ENCODE measurements around the gene TNIK.
A peak's percentile ranks its signal among the peaks of the same experiment; 100 is the strongest.

The TNIK gene

DNA sequence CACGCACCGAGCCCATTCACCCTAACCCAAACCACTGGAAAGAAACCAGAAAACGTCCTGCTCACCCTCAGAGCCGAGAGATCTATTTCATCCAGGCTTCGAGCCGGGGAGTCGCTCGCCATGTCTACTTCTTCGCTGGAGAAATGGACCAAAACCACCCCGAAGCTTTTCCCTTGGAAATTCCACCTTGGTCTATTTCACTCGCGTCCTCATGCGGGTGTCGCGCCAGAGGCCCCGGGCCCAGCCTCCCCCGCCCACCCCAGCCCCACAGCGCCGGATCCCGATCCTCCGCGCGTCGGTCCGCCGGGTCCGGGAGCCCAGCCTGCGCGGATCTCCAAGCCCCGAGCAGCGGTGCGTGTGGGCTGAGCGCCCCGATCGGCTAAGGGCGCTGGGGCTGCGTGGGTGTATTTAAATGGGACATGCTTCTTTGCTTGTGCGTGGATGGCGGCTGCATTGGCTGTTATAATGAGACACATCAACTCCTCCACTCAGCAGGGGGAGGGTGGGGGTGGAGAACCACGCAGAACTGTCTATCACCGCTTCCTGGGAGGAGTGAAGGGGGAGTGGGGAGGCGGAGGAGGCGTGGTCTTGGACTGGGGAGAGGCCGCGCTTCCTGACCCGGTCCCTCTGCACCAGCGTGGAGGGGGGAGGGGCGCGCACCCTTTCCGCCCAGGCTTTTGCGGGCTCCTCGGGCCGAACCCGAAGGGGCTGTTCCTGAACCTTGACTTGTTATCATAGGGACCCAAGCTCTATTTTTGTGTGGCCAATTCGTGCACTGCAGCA is at the start of gene TNIK:
TSS of gene TNIK (minus strand) at position 464 of the 783 bp plus-strand sequence. CDS start at position 122, 342 bp downstream.
- DNase-seq (ENCODE audit: low read depth): peak; percentile 91

DNA sequence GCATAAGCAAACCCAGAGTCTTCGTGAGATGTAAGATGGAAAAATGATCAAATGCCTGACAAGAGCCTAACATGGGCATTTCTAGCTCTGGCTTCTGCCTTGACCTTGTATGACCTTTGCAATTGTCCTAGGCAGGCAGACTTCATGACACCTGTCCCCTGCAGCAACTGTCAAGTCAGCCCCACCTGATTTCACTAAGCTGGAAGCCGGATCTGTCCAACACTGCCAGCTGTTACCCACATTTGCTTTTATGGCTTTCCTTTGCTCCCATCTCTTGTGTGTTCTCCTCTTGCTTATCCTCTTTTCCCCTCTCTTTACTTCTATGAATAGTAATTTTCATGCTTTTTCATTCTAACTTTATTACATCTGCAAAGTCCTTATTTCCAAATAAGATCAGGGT is 48.5 kb upstream of the TNIK start:
- no peak for DNase-seq (ENCODE audit: low read depth)

DNA sequence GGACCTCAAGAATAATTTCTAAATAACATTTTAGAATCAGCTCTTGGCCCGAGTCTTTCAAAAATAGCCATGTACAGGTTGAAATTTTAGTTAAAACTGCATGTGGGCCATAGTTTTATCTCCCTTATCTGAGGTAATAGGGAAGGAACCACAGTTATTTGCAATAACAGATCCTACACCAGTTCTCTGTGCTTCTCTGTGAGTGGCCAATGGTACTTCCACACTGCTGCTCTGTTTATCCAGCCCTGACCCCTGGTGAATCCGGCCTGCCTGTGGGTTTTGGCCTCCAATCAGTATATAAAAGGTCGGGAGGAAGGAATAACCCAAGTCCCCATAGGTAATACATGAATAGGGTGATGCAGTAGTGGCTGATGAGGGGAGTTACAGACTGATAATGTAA is 48.0 kb upstream of the TNIK start:
- DNase-seq (ENCODE audit: low read depth): no peak

DNA sequence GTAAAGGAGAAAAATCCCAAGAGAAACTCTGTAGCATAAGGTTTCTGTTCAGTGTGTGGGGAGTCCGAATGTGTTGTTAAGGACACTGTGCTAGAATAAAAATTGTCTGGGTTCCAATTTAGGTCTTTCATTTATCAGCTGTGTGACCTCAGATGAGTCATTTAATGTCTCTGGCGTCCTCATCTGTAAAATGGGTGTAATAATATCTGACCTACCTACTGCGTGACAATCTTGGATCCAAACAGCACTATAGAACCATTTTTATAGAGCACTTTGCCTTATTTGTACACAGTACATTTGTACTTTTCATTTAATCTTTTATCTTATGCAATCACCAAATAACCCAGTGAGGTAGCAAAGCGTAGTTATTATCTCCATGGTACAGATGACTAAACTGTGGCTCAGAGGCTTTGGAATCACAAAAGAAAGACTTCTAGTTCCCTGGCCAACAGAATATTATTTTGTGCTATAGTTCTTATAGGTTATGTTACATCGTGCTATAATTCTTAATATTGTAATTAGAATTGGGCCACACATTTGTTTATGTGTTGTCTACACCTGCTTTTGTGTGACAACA is 46.6 kb upstream of the TNIK start:
- no peak for DNase-seq (ENCODE audit: low read depth)

DNA sequence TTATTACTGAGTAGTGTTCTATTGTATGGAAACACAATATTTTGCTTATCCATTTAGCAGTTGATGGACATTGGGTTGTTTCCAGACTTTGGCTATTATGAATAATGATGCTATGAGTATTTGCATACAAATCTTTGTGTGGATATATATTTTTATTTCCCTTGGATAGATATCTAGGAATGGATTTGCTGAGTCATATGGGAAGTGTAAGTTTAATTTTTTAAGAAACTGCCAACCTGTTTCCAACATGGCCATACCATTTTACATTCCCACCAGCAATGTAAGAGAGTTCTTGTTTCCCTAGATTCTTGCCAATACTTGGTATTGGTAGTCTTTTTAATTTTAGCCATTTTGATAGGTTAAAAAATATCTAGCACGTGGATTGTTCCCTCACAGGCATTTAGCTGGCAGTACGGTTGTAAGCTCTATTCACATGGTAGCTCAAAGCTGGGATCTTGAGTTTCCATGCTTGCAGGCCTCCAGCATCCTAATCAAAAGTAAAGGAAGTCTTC is 45.7 kb upstream of the TNIK start:
- DNase-seq (ENCODE audit: low read depth): no peak

DNA sequence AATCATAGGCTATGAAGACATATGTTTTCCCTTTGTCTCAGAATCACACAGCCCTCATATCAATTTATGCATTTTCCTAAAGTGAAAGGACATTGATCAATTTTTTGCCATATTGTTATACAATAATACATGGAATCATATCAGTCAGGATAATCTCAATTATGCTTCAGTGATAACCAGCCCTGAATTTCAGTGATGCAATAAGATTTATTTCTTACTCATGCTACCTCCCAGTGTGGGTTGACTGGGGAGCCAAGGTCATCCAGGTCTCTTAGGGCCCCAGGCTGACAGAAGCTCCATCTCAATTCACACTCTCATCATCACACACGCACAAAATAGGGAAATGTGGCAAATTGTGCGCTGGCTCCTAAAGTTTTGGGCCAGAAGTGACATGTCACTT is 44.2 kb upstream of the TNIK start:
- no peak for DNase-seq (ENCODE audit: low read depth)

DNA sequence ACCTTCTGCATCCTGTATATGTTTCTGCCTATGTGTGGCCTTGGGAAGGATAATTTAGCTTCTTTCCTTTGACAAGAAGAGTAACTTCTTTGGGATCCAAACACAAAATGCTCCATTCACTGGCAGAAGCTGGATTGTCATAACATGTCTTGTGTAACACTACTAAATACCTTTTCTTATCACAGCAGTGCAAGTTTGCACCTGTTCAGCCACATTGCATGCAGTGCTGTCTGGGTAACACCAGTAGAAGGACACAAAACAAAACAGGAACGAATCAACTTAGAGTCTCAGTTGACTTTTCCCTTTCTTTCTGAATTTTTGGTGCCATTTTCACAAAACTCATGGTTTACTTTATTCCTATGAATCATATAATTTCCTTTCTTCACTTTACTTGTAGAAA is 43.6 kb upstream of the TNIK start:
- DNase-seq (ENCODE audit: low read depth): no peak

DNA sequence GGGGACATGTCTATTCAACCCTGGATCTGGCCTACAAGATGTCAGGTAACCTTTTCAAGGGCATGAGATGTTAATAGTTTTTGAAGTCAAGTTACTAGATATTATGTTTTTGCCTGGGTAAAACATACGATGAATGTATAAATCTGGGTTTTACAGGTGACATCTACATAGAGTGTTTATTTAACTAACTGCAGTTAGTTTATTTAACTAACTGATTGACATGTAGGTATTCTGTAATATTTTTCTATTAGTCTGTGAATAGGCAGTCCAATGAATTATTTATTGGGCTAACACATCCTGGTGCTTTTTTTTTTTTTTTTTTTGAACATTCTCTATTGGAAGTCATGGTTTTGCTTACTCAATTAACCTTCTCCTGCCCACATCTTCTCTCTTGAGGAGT is 38.7 kb upstream of the TNIK start:
- DNase-seq (ENCODE audit: low read depth): no peak

DNA sequence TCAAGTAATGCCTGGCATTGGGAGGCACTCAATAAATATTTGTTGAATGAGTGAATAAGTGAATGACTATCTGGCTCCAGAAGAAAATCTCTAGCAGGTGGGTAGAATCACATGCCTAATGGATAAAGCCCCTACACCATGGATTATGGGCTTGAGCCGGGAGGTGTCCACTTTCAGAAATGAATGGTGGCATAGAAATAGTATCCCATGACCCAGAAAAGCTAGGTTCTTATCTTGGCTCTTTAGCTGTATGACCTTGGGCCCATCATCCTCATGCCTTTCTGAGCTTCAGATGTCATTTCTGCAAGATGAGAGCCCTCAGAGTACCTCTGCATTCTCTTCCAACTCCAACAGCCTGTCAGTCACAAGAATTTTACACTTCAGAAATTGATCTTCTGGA is 37.3 kb upstream of the TNIK start:
- DNase-seq (ENCODE audit: low read depth): no peak

DNA sequence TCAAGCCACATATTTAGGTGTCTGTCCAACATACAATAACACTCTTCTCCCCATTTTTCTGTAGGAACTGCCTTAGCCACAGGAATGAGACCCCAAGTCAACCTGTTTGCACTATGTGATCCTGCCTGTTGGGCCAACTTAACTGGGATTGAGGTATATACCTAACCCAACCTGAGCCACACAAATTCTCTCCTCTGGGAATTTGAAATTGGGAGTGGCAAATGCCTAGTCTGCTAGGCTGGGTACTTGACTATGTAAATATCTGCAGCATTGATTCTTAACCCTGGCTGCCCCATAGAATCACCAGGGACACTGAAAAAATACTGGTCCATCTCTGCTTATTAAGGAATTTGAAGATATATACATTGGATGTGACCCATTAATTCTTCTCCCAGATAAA is 35.2 kb upstream of the TNIK start:
- no peak for DNase-seq (ENCODE audit: low read depth)

DNA sequence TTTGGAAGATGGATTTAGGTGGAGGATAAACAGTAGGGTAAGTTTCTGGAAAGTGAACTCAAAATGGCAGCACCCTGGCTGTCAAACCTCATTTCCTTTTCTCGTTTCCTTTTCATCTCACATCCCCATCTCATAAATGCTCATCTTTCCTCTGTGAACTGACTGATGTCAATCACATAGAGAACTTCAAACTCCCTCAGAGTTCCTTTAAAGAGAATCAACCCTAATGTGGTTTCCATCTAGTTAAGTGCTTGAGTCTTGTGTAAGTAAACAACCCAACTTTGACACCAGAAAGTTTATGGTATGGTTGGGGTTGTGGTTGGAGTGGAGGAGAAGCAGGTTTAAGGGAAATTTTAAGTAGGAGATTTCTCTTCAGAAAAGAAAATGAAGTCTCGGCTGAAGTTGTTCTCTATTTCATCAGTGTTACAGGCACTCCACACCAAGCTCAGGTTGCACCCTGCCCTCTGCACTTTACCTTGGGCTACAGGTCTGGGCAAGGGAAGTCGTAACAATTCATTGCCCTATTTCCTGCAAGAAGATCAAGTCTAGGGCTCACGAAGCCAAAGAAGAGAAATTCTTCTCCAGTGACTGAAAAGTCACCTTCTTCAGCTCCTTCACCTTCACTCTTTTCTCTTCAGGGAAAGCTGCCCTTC is 34.4 kb upstream of the TNIK start:
- no peak for DNase-seq (ENCODE audit: low read depth)

DNA sequence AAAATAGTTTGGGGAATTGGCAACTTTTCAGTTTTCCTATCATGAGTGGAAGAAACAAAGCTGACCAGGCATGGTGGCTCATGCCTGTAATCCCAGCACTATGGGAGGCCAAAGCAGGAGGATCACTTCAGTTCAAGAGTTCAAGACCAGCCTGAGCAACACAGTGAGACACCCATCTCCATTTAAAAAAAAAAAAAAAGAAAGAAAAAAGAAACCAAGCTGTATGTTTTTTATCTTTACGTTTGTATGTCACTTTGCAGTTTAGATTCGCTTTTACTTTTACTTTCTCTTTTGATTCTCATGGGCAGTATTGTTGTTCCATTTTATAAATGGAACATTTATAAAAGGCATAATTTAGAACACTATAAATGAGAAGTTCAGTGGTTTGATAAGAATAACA is 31.2 kb upstream of the TNIK start:
- no peak for DNase-seq (ENCODE audit: low read depth)

DNA sequence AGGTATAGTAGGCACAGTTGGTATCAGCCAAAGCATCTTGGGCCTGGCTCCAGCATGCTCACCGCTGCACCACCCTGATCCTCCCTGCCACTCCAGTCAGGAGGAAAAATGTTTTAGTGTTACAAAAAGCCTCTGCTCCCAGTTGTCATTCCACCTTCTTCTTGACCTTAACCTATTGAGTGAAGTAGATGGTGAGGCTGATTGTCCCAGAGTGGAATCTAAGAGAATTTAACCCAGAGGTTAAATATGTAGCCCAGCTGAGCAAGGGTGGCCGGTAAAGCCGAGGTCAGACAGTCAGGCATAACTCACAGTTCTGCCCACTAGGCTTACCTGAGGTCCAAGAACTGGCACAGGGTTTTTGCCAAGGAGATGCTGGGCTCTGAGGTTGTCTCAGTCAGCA is 30.7 kb upstream of the TNIK start:
- DNase-seq (ENCODE audit: low read depth): no peak

DNA sequence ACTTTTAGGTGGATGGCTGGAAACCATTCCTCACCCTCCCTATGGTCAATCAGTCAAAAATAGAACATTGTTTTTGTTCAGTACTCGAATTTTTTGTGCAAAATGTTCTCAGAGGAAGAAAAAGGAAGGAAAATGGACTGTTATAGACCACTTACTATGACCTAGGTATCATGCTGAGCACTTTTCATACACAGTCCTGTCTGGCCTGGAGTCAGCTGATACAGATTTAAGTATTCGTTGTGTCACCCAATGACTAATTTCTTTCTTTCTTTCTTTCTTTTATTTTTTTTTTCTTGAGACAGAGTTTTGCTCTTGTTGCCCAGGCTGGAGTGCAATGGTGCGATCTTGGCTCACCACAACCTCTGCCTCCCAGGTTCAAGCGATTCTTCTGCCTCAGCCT is 29.1 kb upstream of the TNIK start:
- no peak for DNase-seq (ENCODE audit: low read depth)

DNA sequence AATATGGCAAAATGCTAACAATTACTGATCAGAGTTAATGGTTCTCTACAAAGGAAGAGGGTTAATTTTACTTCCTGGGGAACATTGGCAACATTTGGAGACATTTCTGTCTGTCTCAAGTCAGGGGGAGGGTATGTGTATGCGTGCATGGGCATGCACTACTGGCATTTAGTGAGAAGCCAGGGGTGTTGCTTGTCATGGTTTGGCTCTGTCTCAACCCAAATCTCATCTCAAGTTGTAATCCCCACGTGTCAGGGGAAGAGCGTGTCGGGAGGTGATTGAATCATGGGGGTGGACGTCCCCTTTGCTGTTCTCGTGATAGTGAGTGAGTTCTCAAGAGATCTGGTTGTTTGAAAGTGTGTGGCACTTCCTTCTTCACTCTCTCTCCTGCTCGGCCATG is 28.3 kb upstream of the TNIK start:
- no peak for DNase-seq (ENCODE audit: low read depth)

DNA sequence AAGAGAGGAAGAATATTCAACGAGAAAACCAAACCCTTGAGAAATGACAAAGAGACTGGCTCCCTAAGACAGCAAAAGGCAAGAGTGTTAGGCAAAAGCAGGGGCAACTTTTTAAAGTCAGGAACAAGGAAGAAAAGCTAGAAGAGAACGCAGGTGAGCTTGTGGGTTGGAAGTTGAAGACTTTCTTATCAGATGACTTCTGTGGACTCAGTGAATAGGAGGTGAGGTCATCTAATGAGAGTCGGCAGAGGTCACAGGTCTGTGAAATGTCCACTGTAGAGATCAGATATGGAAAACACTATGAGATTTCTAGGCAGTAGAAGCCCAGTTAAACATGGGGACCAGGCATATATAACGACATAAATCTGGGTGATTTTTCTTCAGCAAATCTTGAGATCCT is 27.2 kb upstream of the TNIK start:
- DNase-seq (ENCODE audit: low read depth): no peak

DNA sequence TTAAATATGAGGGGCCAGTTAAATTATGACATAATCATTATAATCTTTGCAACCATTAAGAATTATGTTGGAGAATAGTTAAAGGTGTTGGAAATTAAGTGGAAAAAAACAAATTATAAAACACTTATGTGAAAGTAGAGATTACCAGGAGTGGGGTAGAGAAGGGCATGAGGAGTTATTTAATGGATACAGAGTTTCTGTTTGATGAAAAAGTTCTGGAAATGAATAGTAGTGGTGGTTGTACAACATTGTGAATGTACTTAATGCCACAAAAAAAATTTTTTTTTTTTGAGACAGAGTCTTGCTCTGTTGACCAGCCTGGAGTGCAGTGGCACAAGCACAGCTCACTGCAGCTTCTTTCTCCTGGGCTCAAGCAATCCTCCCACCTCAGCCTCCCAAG is 25.1 kb upstream of the TNIK start:
- no peak for DNase-seq (ENCODE audit: low read depth)

DNA sequence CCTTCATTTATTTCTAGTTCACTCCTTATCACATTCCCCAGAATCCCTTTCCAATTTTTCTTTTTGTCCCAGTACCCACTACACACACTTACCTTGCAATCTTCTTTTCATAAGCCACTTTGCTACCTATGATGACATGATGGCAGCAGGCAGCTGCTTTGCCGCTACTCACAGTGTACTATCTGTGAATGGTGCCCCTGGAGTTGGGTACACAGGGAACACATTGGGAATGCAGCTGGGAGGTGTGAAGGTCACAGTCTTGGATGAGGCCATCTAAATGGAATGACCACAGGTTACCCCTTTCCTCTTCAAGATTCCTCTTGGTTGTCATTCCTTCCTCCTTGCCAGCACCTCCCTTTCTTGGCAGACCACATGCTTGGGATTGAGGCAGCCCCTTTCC is 20.8 kb upstream of the TNIK start:
- DNase-seq (ENCODE audit: low read depth): no peak

DNA sequence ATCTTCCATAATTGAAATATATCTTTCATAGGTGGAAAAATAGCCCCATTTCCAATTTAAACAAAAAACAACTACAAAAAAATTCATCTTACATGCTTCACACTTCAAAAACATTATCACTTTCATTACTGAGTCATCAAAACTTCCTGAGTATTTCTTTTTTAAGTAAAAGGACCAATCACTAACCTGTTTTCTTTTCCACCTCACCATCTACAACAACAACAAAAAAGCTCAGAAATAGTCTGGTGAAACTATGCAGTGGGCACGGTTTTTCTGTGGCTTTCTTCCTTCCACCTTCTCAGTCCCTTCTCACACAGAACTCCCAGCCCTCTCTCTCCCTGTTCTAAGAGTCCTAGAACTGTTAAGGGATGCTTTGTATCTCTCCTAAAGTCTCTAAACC is 20.3 kb upstream of the TNIK start:
- no peak for DNase-seq (ENCODE audit: low read depth)

DNA sequence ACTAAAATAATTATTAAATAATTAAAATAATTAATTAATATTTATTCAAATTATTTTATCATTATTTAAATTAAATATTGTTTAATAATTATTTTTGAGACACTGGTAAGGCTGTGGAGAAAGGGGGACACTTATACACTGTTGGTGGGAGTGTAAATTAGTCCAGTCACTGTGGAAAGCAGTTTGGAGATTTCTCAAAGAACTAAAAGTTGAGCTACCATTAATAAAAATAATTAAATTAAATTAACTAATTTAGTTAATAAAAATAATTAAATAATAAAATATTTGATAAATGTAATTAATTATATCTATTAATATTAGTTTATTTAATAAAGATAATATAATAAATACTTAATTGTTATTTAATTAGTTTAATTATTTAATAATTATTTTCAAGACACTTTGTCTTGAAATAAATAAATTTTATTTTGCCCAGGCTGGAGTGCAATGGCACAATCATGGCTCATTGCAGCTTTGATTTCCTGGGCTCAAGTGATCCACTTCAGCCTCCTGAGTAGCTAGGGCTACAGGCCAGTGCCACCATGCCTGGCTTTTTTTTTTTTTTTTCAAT is 16.4 kb upstream of the TNIK start:
- no peak for DNase-seq (ENCODE audit: low read depth)

DNA sequence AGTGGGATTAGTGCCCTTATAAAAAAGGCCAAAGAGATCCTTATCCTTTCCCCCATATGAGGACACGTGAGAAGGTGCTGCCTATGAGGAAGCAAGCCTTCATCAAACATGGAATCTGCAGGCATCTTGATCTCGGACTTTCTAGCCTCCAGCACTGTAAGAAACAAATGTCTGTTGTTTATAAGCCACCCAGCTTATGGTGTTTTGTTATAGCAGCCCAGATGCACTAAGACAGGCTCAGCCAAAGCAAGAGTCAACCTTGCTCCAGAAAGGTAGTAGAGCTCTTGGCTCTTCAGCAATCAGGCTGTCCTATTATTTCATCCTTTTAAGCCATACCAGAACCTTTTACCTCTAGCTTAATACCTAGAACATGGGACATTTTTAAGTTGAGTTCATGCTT is 12.3 kb upstream of the TNIK start:
- DNase-seq (ENCODE audit: low read depth): no peak

DNA sequence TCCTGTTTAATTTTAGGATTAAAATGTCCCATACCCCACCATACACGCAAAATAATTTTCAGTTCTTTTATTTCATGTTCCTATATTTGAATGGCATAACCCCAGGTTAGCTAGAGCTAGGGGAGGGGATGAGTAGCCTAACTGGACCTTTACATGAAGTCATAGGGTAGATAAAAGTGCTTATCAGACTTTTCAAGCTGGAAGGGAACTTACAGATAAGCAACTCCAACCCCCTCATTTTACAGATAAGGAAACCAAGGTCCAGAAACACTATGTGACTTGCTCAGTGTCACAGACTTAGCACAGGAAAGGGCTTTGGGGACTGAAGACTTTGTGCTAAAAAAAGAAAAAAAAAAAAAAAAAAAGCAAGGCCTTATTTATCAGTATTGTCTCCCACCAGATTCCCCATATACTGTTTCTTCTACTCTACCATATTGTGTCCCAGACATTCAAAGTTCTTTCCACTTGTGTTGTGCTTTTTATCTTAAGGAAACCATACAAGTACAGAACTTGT is 10.6 kb upstream of the TNIK start:
- DNase-seq (ENCODE audit: low read depth): no peak

DNA sequence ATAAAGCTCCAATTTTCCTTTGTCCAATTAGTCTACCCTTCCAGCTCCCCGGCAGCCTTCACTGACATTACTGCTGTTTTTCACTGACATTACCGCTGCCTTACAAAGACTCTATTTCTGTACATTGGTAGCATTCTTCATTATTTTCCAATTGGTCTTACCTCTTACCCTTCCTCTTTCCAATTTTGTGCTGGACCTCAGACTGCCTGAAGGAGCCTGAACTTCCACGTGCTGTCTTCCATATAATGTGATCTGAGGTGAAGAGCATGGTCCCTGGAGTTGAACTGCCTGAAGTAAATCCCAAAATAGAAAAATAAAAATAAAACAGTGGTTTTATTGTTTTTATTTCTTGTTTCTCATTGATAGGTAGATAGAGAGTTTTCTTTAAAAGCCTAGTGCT is 9.2 kb upstream of the TNIK start:
- no peak for DNase-seq (ENCODE audit: low read depth)
